ENCODE results near the gene AP3D1. TPM values are rescaled to one million over a fixed set of nuclear protein-coding genes. Genes with fewer than 3 reads are reported as not detected.

Gene AP3D1
- total RNA-seq, 2 experiments from 2014 or later, result 41.8 to 41.9 TPM

DNA sequence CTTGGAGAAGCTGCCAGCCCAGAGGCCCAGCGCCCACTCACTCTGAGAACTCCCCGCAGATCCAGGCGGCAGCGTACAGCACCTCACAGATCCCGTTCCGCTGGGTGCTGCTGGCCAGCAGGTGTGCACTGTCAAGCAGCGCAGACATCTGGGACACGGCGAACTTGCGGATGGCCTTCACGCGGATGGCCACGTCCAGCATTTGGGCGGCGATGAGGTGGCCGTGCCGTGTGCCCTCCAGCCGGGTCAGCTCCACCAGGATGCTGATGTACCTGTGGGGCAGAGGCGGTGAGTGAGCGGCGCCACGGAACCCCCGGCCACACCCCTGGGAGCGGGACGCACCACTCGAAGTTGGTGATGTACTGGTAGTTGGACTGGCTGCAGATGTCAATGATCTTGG is 30.5 kb downstream of the AP3D1 start:
- DNase-seq, result no peak
- Mint-ChIP-seq H3K27ac (no peak overlapping the region), H3K36me3 (ENCODE audit: low read depth) (peaks cover 48% of the 10 kb centered on the region), H3K9me3 (no peaks in the 10 kb centered on the region), H3K4me1 (ENCODE audit: low read depth) (no peaks in the 10 kb centered on the region), H3K4me3 (no peak overlapping the region), H3K27me3 (no peaks in the 10 kb centered on the region)
- H3K4me3 ChIP-seq (ENCODE audit: low read length), result no peak overlapping the region
- H3K9me3 ChIP-seq (ENCODE audit: control insufficient read depth in 1 of 2, insufficient read depth in 1 of 2, low read length in 2 of 2), result no peaks in the 10 kb centered on the region
- no peak for ATAC-seq (ENCODE audit: poor library complexity)
- no peak overlapping the region for H3K27ac ChIP-seq (ENCODE audit: low read depth in 1 of 2, low read length in 2 of 2)
- no peaks in the 10 kb centered on the region for H3K4me1 ChIP-seq (ENCODE audit: insufficient read depth, low read length)
- POLR2A ChIA-PET, result no interaction called here
- intact Hi-C loops (cut with DNase I, micrococcal nuclease), result no loop called here
- TF ChIP-seq, protein P1, sequence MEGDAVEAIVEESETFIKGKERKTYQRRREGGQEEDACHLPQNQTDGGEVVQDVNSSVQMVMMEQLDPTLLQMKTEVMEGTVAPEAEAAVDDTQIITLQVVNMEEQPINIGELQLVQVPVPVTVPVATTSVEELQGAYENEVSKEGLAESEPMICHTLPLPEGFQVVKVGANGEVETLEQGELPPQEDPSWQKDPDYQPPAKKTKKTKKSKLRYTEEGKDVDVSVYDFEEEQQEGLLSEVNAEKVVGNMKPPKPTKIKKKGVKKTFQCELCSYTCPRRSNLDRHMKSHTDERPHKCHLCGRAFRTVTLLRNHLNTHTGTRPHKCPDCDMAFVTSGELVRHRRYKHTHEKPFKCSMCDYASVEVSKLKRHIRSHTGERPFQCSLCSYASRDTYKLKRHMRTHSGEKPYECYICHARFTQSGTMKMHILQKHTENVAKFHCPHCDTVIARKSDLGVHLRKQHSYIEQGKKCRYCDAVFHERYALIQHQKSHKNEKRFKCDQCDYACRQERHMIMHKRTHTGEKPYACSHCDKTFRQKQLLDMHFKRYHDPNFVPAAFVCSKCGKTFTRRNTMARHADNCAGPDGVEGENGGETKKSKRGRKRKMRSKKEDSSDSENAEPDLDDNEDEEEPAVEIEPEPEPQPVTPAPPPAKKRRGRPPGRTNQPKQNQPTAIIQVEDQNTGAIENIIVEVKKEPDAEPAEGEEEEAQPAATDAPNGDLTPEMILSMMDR (IDR thresholded peaks at IDR 0.05), result no peak
- H3K27me3 ChIP-seq (ENCODE audit: control insufficient read depth in 1 of 2, insufficient read depth in 2 of 2, low read length in 2 of 2), result no peaks in the 10 kb centered on the region
- CTCF ChIA-PET, result no interaction called here
- peaks cover 85% of the 10 kb centered on the region for H3K36me3 ChIP-seq (ENCODE audit: insufficient read depth, low read length)

- no peaks in the 10 kb centered on the region for H3K4me1 Mint-ChIP-seq (ENCODE audit: low read depth)
- ATAC-seq (ENCODE audit: poor library complexity), result no peak
- no peaks in the 10 kb centered on the region for H3K9me3 Mint-ChIP-seq
- TF ChIP-seq, protein P1 (IDR thresholded peaks at IDR 0.05), result no peak
- H3K36me3 Mint-ChIP-seq (ENCODE audit: low read depth), result peaks cover 51% of the 10 kb centered on the region
- intact Hi-C loops (cut with DNase I, micrococcal nuclease), result no loop called here
- ChIA-PET POLR2A (no interaction called here), CTCF (interaction anchor here (0.6 kb wide), 1 partner anchor 120 kb away, joined by 4 read pairs; no protein-coding TSS in a partner anchor)
- H3K27ac ChIP-seq (ENCODE audit: low read depth in 1 of 2, low read length in 2 of 2), result no peak overlapping the region
- no peak overlapping the region for H3K4me3 Mint-ChIP-seq
- peaks cover 86% of the 10 kb centered on the region for H3K36me3 ChIP-seq (ENCODE audit: insufficient read depth, low read length)
- no peak overlapping the region for H3K4me3 ChIP-seq (ENCODE audit: low read length)
- no peaks in the 10 kb centered on the region for H3K27me3 ChIP-seq (ENCODE audit: control insufficient read depth in 1 of 2, insufficient read depth in 2 of 2, low read length in 2 of 2)
- H3K4me1 ChIP-seq (ENCODE audit: insufficient read depth, low read length), result no peaks in the 10 kb centered on the region
- no peaks in the 10 kb centered on the region for H3K9me3 ChIP-seq (ENCODE audit: control insufficient read depth in 1 of 2, insufficient read depth in 1 of 2, low read length in 2 of 2)
- no peaks in the 10 kb centered on the region for H3K27me3 Mint-ChIP-seq
- DNase-seq, result no peak
- no peak overlapping the region for H3K27ac Mint-ChIP-seq
Measured at GRCh38 chr19:2119921-2120785, 31.2 kb downstream of the AP3D1 start.

DNA sequence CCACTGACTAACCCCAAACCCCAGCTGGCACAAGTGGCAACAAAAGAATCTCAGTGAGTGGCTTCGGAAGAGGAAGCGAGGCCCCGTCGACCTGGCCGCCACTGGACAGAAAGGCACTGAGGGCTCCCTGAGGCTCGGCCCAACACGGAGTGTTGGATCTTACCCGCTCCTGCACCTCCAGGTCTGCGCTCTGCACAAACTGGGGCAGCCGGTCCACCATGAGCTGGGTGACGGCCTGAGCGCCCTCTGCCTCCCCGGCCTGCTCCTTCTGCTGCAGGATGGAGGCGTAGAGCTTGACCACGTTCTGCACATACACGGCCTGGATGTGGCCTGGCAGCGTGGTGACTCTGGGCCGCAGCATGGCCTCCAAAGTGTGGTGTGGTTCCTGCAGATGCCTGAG is 32.9 kb downstream of the AP3D1 start:
- no peak overlapping the region for H3K27ac Mint-ChIP-seq
- ChIA-PET CTCF (no interaction called here), POLR2A (no interaction called here)
- no peak overlapping the region for H3K4me3 Mint-ChIP-seq
- intact Hi-C loops (cut with DNase I, micrococcal nuclease), result no loop called here
- Histone ChIP-seq H3K4me3 (ENCODE audit: low read length) (no peak overlapping the region), H3K4me1 (ENCODE audit: insufficient read depth, low read length) (no peaks in the 10 kb centered on the region), H3K9me3 (ENCODE audit: control insufficient read depth in 1 of 2, insufficient read depth in 1 of 2, low read length in 2 of 2) (no peaks in the 10 kb centered on the region), H3K36me3 (ENCODE audit: insufficient read depth, low read length) (peaks cover 93% of the 10 kb centered on the region), H3K27me3 (ENCODE audit: control insufficient read depth in 1 of 2, insufficient read depth in 2 of 2, low read length in 2 of 2) (no peaks in the 10 kb centered on the region), H3K27ac (ENCODE audit: low read depth in 1 of 2, low read length in 2 of 2) (no peak overlapping the region)
- H3K4me1 Mint-ChIP-seq (ENCODE audit: low read depth), result no peaks in the 10 kb centered on the region
- no peaks in the 10 kb centered on the region for H3K27me3 Mint-ChIP-seq
- no peak for ATAC-seq (ENCODE audit: poor library complexity)
- TF ChIP-seq, protein P1 (IDR thresholded peaks at IDR 0.05), result no peak
- DNase-seq, result no peak
- no peaks in the 10 kb centered on the region for H3K9me3 Mint-ChIP-seq
- H3K36me3 Mint-ChIP-seq (ENCODE audit: low read depth), result peaks cover 56% of the 10 kb centered on the region
